Peyer's patch (tissue), 4 donors: ENCODE results near the gene NHLRC4.

Source experiments
- POLR2A ChIP-seq, 2 donors: fragments of 450-650 bp; IDR thresholded peaks; one replicate each; pipeline ENCODE4 v1.5.1; 2017; ENCODE audit warnings: antibody characterized with exemption in 2 of 2, mild to moderate bottlenecking in 2 of 2, moderate library complexity in 2 of 2
- TF ChIP-seq, protein P1 (sequence below), 6 experiments: fragments of 450-650 bp in 4 of 6; fragments of 200-600 bp in 2 of 6; sonication (generic) in 1 of 6; IDR thresholded peaks; one replicate each; pipeline ENCODE4 v1.5.1; 2017 to 2019; ENCODE audit warnings: antibody characterized with exemption in 6 of 6, mild to moderate bottlenecking in 3 of 6, moderate library complexity in 1 of 6

DNA sequence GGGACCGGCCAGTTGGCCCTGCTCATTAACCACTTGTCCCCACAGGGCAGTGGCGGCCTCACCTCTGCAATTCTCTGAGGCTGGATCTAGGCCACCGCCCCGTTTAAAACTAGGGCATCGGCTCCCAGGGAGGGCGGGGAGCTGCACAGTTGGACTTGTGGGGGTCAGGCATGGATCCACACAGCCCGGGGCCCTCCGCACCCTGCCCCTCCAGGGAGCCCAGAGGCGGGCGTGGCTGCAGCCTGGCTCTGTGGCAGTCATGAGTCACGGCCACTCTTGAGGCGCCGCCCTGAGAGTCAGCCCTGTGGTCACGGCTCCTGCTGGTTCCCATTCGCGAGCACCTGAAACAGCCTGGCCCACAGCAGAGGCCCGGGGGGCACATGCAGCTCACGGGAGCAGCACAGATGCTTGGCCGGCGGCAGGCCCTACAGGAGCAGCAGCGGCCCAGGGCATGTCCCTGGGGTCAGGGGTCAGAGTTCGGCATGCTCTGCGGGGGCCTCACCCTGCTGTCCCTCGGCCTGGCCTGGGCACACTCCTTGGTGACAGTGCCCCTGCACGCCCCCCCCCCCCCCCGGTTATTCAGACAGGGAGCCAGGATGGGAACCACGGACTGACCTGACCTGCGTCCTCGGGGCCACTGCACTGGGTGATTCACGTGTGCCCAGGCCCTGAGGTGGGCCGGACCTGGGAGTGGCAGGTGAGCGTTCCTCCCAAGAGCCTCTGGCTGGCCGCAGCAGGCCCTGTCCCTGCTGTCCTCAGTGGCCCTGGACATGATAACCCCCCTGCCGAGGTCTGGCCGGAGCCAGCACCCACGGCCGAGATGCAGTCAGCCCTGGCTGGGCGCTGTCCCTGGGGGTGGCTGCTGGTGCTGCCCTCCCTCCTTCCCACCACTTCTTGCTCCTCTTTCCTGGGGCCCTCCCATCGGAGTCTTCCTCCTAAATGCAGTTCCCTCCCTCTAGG lies 31.1 kb upstream of the NHLRC4 start:
- TF ChIP-seq, protein P1, sequence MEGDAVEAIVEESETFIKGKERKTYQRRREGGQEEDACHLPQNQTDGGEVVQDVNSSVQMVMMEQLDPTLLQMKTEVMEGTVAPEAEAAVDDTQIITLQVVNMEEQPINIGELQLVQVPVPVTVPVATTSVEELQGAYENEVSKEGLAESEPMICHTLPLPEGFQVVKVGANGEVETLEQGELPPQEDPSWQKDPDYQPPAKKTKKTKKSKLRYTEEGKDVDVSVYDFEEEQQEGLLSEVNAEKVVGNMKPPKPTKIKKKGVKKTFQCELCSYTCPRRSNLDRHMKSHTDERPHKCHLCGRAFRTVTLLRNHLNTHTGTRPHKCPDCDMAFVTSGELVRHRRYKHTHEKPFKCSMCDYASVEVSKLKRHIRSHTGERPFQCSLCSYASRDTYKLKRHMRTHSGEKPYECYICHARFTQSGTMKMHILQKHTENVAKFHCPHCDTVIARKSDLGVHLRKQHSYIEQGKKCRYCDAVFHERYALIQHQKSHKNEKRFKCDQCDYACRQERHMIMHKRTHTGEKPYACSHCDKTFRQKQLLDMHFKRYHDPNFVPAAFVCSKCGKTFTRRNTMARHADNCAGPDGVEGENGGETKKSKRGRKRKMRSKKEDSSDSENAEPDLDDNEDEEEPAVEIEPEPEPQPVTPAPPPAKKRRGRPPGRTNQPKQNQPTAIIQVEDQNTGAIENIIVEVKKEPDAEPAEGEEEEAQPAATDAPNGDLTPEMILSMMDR (IDR thresholded peaks at IDR 0.05): peak in 1 of 6 experiments; percentile 38
- TF ChIP-seq POLR2A (IDR thresholded peaks at IDR 0.05): peak in 1 of 2 donors; percentile 74
